Glutamatergic neuron (in vitro differentiated cells): ENCODE results near the gene SLC1A7. TPM values are rescaled to one million over a fixed set of nuclear protein-coding genes. Genes with fewer than 3 reads are reported as not detected.

Source experiments
- DNase-seq: peaks from one replicate; pipeline ENCODE4 v3.0.0; 2022
- H3K27ac Mint-ChIP-seq: one replicate; pipeline ENCODE4 v1.8.0; 2020; ENCODE audit warnings: mild to moderate bottlenecking, mixed read lengths, inconsistent platforms; ENCODE audit not compliant: unreplicated experiment
- H3K27me3 Mint-ChIP-seq: one replicate; pipeline ENCODE4 v1.8.0; 2020; ENCODE audit warnings: mild to moderate bottlenecking, moderate library complexity, mixed read lengths, inconsistent platforms; ENCODE audit not compliant: unreplicated experiment
- H3K36me3 Mint-ChIP-seq: one replicate; pipeline ENCODE4 v1.8.0; 2020; ENCODE audit warnings: mild to moderate bottlenecking, mixed read lengths, inconsistent platforms; ENCODE audit not compliant: unreplicated experiment
- H3K4me1 Mint-ChIP-seq: one replicate; pipeline ENCODE4 v1.8.0; 2020; ENCODE audit warnings: mild to moderate bottlenecking, low read depth, mixed read lengths, inconsistent platforms; ENCODE audit not compliant: unreplicated experiment
- H3K4me3 Mint-ChIP-seq: one replicate; pipeline ENCODE4 v1.8.0; 2020; ENCODE audit warnings: mild to moderate bottlenecking, mixed read lengths, inconsistent platforms; ENCODE audit not compliant: unreplicated experiment
- H3K9me3 Mint-ChIP-seq: one replicate; pipeline ENCODE4 v1.8.0; 2020; ENCODE audit warnings: mild to moderate bottlenecking, moderate library complexity, mixed read lengths, inconsistent platforms; ENCODE audit not compliant: unreplicated experiment
- long read RNA-seq: library from polyadenylated mRNA; unstranded; transcript quantifications from one replicate; pipeline ENCODE4 v2.0.0, GENCODE V29; 2020; ENCODE audit not compliant: unreplicated experiment
- total RNA-seq: library from RNA; stranded (reverse); fragmentation: NEBNext Ultra II Directional; extraction: Animal tissue kit (Norgen Biotek cat#: 25700); gene quantifications from one replicate; pipeline ENCODE4 v1.2.1, GENCODE V29; 2021; ENCODE audit not compliant: unreplicated experiment
- TF ChIP-seq, protein P1 (sequence below): fragments of 200-600 bp; sonication (generic); IDR thresholded peaks from one replicate; pipeline ENCODE4 v1.5.0; 2021; ENCODE audit not compliant: partially characterized antibody, unreplicated experiment

The SLC1A7 gene
- total RNA-seq = not detected
- long read RNA-seq = 0 reads

- Mint-ChIP-seq H3K27ac (no peak within 1 kb of the TSS), H3K36me3 (peaks cover 9% of the 10 kb centered on the region), H3K4me3 (no peak within 1 kb of the TSS), H3K27me3 (peaks cover 6% of the 10 kb centered on the region), H3K4me1 (peaks cover 29% of the 10 kb centered on the region), H3K9me3 (peaks cover 2% of the 10 kb centered on the region)
- TF ChIP-seq, protein P1, sequence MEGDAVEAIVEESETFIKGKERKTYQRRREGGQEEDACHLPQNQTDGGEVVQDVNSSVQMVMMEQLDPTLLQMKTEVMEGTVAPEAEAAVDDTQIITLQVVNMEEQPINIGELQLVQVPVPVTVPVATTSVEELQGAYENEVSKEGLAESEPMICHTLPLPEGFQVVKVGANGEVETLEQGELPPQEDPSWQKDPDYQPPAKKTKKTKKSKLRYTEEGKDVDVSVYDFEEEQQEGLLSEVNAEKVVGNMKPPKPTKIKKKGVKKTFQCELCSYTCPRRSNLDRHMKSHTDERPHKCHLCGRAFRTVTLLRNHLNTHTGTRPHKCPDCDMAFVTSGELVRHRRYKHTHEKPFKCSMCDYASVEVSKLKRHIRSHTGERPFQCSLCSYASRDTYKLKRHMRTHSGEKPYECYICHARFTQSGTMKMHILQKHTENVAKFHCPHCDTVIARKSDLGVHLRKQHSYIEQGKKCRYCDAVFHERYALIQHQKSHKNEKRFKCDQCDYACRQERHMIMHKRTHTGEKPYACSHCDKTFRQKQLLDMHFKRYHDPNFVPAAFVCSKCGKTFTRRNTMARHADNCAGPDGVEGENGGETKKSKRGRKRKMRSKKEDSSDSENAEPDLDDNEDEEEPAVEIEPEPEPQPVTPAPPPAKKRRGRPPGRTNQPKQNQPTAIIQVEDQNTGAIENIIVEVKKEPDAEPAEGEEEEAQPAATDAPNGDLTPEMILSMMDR = no peak
- no peak for DNase-seq
Measured at GRCh38 chr1:53142226-53142853, at the start of gene SLC1A7. Gene SLC1A7, minus strand, starts transcription at chr1:53142638. Its CDS starts 189 bp downstream, at chr1:53142449.

DNA sequence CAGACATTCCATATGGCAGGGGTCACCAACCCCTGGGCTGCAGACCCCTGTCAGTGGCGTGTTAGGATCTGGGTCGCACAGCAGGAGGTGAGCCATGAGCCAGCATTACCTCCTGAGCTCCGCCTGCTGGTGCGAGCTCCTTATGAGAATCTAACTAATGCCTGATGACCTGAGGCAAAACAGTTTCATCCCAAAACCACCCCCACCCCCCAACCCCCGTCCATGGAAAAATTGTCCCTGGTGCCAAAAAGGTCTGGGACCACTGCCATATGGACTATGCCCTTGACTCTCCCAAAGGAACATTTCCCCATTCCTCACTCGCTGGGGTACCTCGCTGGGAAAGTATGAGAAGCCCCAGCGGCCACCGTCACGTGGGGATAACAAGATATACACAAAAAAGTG, 47.8 kb upstream of the SLC1A7 start:
- Mint-ChIP-seq H3K36me3 (no peaks in the 10 kb centered on the region), H3K4me1 (peaks cover 7% of the 10 kb centered on the region), H3K27ac (no peak overlapping the region), H3K27me3 (no peaks in the 10 kb centered on the region), H3K4me3 (no peak overlapping the region), H3K9me3 (peaks cover 2% of the 10 kb centered on the region)
- TF ChIP-seq, protein P1 = no peak
- no peak for DNase-seq

DNA sequence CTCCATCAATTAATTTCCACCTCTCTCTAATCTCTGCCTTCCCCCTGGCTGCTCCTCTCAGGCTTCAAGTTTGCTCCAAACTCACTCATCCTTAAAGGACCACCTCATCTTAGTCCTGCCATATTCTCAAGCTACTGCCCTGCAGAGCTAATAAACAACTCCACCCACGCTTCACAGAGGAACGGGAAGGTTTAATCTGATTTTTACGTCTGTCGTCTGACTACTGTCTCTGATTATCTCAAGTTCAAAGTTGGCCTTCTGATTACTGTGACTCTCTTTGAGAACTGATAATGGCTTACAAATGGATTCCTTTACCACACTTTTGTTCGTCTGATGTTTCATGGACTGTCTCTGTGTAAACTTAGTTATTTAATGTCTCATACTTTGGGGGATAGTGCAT, 46.6 kb upstream of the SLC1A7 start:
- TF ChIP-seq, protein P1 = no peak
- no peak overlapping the region for H3K4me3 Mint-ChIP-seq
- no peak overlapping the region for H3K27ac Mint-ChIP-seq
- H3K4me1 Mint-ChIP-seq = peaks cover 7% of the 10 kb centered on the region
- H3K9me3 Mint-ChIP-seq = no peaks in the 10 kb centered on the region
- no peak for DNase-seq
- H3K36me3 Mint-ChIP-seq = no peaks in the 10 kb centered on the region
- H3K27me3 Mint-ChIP-seq = no peaks in the 10 kb centered on the region

- no peak overlapping the region for H3K4me3 Mint-ChIP-seq
- no peaks in the 10 kb centered on the region for H3K9me3 Mint-ChIP-seq
- H3K27ac Mint-ChIP-seq = no peak overlapping the region
- H3K27me3 Mint-ChIP-seq = no peaks in the 10 kb centered on the region
- no peaks in the 10 kb centered on the region for H3K36me3 Mint-ChIP-seq
- no peak for DNase-seq
- TF ChIP-seq, protein P1 = no peak
- H3K4me1 Mint-ChIP-seq = peaks cover 7% of the 10 kb centered on the region
Measured at GRCh38 chr1:53188099-53188498, 45.7 kb upstream of the SLC1A7 start.

- DNase-seq = no peak
- H3K4me3 Mint-ChIP-seq = no peak overlapping the region
- TF ChIP-seq, protein P1 = no peak
- no peaks in the 10 kb centered on the region for H3K27me3 Mint-ChIP-seq
- no peaks in the 10 kb centered on the region for H3K9me3 Mint-ChIP-seq
- H3K27ac Mint-ChIP-seq = no peak overlapping the region
- peaks cover 7% of the 10 kb centered on the region for H3K4me1 Mint-ChIP-seq
- H3K36me3 Mint-ChIP-seq = no peaks in the 10 kb centered on the region
Measured at GRCh38 chr1:53187401-53187800, 45.0 kb upstream of the SLC1A7 start.
